Stimulated activated CD4-positive, alpha-beta T cell treated with anti-CD3 and anti-CD28 coated beads, Interleukin-12 subunit alpha, Interleukin-12 subunit beta, amount 100 ng/mL, for 4 hours (primary cell): Measurements from ENCODE around the gene PKD2L1.
"Not testable (repeated sequence)": the region's sequence is repeated elsewhere in the genome, so short reads cannot be mapped to it uniquely, and the experiment has no call there.

ENCODE experiments used
- DNase-seq: peaks from one replicate; pipeline ENCODE4 v3.0.0-alpha.2; 2020

PKD2L1 gene

GRCh38 chr10:100328198-100328597, 1.8 kb downstream of the PKD2L1 start:
- no peak for DNase-seq

- DNase-seq, result no peak
Measured at GRCh38 chr10:100327718-100328009, 2.4 kb downstream of the PKD2L1 start.

- no peak for DNase-seq
Measured at GRCh38 chr10:100327007-100327717, 2.9 kb downstream of the PKD2L1 start.

- no peak for DNase-seq
Measured at GRCh38 chr10:100325158-100325557, 4.9 kb downstream of the PKD2L1 start.

- no peak for DNase-seq
Measured at GRCh38 chr10:100319707-100320402, 10.2 kb downstream of the PKD2L1 start.

GRCh38 chr10:100318207-100318606, 11.8 kb downstream of the PKD2L1 start:
- DNase-seq, result no peak

- DNase-seq, result no peak
Measured at GRCh38 chr10:100315615-100316014, 14.4 kb downstream of the PKD2L1 start.

GRCh38 chr10:100311298-100311697, 18.7 kb downstream of the PKD2L1 start:
- DNase-seq, result no peak

GRCh38 chr10:100307684-100308083, 22.3 kb downstream of the PKD2L1 start:
- DNase-seq, result no peak

GRCh38 chr10:100306861-100307260, 23.2 kb downstream of the PKD2L1 start:
- no peak for DNase-seq

- DNase-seq, result no peak
Measured at GRCh38 chr10:100304414-100304813, 25.6 kb downstream of the PKD2L1 start.

GRCh38 chr10:100303724-100304319, 26.2 kb downstream of the PKD2L1 start:
- no peak for DNase-seq

- not testable (repeated sequence) for DNase-seq
Measured at GRCh38 chr10:100301123-100301522, 28.9 kb downstream of the PKD2L1 start.

- DNase-seq, result no peak
Measured at GRCh38 chr10:100297242-100297641, 32.8 kb downstream of the PKD2L1 start.

- no peak for DNase-seq
Measured at GRCh38 chr10:100293066-100293465, 37.0 kb downstream of the PKD2L1 start.

GRCh38 chr10:100292300-100292699, 37.7 kb downstream of the PKD2L1 start:
- not testable (repeated sequence) for DNase-seq

GRCh38 chr10:100291356-100291755, 38.7 kb downstream of the PKD2L1 start:
- DNase-seq, result no peak

GRCh38 chr10:100289641-100290040, 40.4 kb downstream of the PKD2L1 start:
- DNase-seq, result no peak

GRCh38 chr10:100288196-100288595, 41.8 kb downstream of the PKD2L1 start:
- no peak for DNase-seq

GRCh38 chr10:100287756-100288155, 42.3 kb downstream of the PKD2L1 start:
- DNase-seq, result no peak

GRCh38 chr10:100286051-100287033, 43.7 kb downstream of the PKD2L1 start, which contains the start of gene BLOC1S2:
Gene BLOC1S2 (minus strand): TSS chr10:100286680. CDS start chr10:100286659, 21 bp downstream.
- DNase-seq, result peak; percentile 86

- DNase-seq, result not testable (repeated sequence)
Measured at GRCh38 chr10:100285326-100285725, 44.7 kb downstream of the PKD2L1 start.

- no peak for DNase-seq
Measured at GRCh38 chr10:100282907-100283306, 47.1 kb downstream of the PKD2L1 start.
